Activated CD8-positive, alpha-beta memory T cell treated with anti-CD3 and anti-CD28 coated beads for 1 hour (primary cell): ENCODE measurements around the gene MOCOS.

Source experiments
- DNase-seq, 2 donors: peaks; one replicate each; pipeline ENCODE4 v3.0.0-alpha.2; 2020; ENCODE audit warnings: low read depth in 1 of 2; ENCODE audit errors: extremely low read depth in 1 of 2

The MOCOS gene

GRCh38 chr18:36262971-36263370 lies 75.7 kb downstream of the MOCOS start:
- DNase-seq = no peak

- no peak for DNase-seq
These were observed 77.0 kb downstream of the MOCOS start for GRCh38 chr18:36264283-36264682.

GRCh38 chr18:36265015-36265414 lies 77.7 kb downstream of the MOCOS start:
- no peak for DNase-seq

DNA sequence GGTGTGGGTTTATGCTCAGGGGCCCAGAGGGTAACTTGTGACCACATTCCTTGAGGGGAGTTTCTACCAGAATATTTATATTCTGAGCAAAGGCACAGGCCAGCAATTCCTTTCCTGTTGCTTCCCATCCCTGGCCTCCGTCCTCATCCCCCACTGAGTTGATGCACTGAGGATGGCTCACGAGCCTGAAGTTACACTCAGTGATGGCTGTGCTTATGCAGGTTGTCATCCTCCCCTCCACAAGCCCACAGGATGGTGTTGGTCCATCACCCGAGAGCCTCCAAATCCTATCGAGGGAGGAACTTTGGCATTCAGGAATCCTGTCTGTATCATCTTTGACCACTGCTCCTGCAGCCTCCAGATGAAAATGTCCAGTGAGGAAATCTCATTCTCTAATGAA lies 81.9 kb downstream of the MOCOS start:
- no peak for DNase-seq

GRCh38 chr18:36271153-36271552 lies 83.9 kb downstream of the MOCOS start:
- no peak for DNase-seq

DNA sequence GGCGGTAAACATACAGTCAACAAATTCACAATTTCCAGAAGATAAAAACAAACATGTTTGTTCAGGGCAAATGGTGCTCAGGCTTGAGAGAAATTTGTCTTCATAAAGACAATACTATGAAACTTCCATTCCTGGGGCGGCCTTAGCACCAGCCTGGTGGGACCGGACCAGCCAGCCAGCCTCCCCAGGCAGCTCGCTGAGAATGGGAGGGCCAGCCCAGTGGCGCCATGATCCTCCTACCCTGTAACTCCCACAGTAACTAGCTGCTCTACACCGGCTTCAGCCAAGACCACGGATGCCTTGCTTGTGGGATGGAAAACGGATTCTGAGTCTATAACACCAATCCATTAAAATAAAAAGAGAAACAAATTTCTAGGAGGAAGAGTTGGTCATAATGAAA lies 86.0 kb downstream of the MOCOS start:
- no peak for DNase-seq

DNA sequence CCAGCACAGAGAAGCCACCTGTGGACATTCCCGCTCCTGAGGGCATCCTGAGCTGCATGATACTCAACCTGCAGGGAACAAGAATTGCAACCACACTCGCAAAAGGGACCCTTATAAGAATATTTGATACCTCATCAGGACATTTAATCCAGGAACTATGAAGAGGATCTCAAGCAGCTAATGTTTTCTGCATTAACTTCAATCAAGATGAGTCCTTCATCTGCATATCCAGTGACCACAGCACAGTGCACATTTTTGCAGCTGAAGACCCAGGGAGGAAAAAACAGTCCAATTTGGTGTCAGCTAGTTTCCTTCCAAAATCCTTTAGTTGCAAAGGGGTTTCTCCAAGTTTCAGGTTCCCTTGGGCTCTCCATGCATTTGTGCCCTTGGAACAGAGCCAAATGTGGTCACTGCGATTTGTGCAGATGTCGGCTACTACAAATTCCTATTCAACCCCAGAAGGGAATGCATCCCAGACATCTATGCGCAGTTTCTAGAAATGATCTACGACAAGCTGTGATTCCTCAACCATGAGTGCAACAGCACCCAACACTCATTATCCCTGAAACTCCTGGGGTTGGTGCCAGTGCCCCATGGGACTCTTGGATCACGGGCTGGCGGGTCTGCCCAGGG lies 86.9 kb downstream of the MOCOS start:
- DNase-seq = no peak

DNA sequence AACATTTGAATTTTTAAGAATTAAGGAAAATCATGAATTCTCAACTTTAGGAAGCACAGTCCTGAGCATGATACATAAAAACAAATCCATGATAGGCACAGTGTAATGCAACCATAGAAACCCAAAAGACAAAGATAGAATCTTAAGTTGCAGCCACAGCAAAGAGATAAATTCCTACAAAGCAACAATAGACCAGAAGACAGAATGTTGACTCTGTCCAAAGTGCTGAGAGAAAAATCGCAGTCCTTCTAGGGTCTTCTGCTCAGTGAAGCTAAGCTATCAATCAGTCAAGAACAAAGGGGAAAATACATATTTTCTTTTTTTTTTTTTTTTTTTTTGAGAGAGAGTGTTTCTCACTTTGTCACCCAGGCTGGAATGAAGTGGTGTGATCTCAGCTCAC lies 88.3 kb downstream of the MOCOS start:
- no peak for DNase-seq

GRCh38 chr18:36279001-36279400 lies 91.7 kb downstream of the MOCOS start:
- DNase-seq = no peak

DNA sequence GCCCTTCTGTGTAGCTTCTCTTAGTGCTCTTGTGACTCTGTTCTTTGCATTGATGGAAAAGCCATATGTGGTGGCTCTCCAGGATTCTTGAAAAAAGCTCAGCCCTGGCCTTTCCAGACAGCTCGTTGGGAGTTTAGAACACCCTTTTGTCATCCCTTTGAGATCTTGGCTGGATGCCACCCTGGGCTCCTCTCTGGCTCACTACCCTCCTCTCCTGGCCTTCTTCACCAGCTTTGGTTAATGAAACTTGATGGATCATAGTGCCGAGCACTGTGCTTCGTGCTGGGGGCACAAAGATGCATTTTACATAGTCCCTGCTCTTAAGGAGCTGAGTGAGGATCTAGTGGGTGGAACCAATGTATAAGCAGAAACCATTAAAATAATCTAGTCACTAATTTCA lies 94.6 kb downstream of the MOCOS start:
- no peak for DNase-seq

- no peak for DNase-seq
These were observed 96.2 kb downstream of the MOCOS start for GRCh38 chr18:36283448-36283847.

DNA sequence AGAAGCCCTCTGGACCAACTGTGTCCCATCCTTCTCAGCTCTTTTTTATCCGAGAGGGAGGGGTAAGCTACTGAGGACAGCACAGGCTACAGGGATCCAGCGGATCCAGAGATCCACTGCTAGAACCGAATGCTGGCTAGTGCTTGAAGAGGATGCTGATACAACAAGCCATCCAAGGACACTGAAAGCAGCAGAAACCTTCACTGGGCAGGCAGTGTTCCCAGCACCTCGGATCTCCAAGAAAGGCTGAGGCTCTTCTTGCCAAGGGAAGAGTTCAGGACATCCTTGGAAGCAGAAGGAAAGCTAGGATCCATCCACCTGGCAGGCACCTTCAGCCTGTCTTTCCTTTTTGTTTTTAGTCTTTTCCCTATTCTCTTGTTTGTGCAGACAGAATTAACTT lies 97.0 kb downstream of the MOCOS start:
- no peak for DNase-seq

DNA sequence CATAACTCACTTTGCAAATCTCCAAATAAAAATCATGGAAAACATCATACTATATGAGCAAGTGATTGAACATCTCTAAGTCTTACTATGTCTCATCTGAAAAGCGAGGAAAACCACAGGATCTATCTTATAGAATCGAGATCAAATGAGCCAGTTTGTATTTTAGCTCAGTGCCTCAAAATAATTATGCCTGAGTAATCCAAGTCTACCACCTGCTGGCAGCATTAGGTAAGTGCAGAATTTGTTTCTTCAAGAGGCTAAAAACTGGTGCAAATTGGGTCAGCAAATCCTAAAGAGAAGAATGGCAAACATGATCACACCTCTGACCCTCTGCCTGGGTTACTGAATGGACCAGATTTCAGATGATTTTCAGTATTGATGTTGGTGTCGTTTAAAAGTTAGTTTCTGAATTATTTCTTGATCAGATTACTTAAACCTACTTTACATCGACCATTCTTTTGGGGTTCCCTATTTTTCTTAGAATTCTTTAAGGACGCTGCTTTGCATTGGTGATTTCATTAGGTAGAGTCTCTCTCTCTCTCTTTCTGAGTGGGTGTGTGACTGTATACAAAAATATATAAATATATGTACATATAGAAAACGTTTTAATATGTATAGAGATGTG lies 97.5 kb downstream of the MOCOS start:
- no peak for DNase-seq

DNA sequence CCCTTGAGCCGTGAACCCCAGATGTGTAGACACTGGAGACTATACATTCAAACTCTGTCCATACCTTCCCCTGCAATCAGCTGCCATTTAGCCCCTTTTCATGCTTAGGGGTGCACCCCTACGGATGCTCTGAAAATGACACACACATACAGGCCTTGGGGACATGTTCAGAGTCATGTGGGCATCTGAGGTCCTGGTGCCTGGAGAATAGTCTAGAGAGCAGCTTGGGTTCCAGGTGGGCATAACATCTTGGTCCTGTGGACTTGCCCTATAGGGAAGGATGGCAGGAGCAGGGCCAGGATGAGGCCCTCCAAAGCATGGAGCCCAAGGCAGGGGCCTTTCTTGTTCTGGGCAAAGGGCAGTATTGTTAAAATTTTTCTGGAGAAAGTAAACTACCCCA lies 100.4 kb downstream of the MOCOS start:
- no peak for DNase-seq

DNA sequence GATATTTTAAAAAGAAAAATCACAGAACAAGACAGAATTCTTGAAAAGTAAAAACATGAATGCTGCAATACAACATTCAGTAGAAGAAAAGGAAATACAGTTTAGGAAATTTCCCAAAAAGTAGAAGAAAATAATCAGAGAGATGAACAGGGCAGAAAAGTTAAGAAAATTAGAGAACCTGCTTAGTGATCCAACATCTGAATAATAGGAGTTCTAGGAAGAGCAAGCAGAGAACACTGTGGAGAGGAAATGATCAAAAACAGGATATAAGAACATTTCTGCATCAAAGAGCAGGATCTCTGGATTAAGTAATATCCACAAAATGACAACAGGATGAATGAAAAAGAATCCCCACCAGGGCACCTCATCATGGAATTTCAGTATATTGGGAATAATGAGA lies 101.4 kb downstream of the MOCOS start:
- no peak for DNase-seq

GRCh38 chr18:36294031-36294430 lies 106.7 kb downstream of the MOCOS start:
- DNase-seq = no peak

DNA sequence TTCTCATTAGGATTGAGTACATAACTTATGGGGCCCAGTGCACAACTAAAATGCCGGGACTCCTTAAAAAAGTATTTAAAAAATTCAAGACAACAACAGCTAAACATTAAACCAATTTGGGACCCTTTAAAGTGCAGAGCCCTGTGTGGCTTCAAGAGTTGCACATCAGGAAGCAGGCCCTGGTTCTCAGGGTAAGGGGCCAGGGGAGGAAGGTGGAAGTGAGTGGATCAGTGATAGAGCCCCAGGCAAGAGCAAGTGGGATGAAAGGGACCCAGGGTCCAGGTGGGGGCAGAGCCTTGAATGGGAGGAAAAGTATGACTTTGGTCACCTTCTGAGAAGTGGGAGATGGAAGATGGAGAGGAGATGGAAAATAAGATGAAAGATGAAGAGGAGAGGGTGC lies 107.9 kb downstream of the MOCOS start:
- DNase-seq = no peak

DNA sequence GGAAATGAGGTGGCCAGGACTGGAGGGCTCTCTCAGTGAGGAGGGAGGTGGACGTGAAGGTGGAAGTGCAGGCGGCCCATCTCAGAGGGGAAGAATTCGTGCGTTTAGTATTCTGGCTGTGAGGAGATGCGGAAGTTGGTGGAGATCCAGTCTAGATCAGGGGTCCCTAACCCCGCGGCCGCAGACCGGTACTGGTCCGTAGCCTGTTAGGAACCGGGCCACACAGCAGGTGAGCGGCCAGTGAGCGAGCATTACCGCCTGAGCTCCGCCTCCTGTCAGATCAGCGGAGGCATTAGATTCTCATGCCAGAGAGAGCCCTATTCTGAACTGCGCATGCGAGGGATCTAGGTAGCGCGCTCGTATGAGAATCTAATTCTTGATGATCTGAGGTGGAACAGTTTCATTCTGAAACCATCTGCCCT lies 108.6 kb downstream of the MOCOS start:
- DNase-seq = no peak

- no peak for DNase-seq
These were observed 109.5 kb downstream of the MOCOS start for GRCh38 chr18:36296650-36297416.

GRCh38 chr18:36297417-36298125 lies 110.3 kb downstream of the MOCOS start, which contains the start of gene FHOD3:
FHOD3 (plus strand) TSS chr18:36297713; CDS start chr18:36297836, 123 bp downstream.
- DNase-seq = no peak

GRCh38 chr18:36298126-36298741 lies 110.9 kb downstream of the MOCOS start:
- no peak for DNase-seq
